Kidney (tissue), 14 donors: Measurements from ENCODE around the gene STK32A. TPM values are rescaled to one million over a fixed set of nuclear protein-coding genes. Genes with fewer than 3 reads are reported as not detected.

ENCODE experiments used
- DNase-seq, 5 donors: peaks; one replicate each; pipeline ENCODE4 v3.0.0-alpha.2; 2013 to 2020
- FAIRE-seq: peaks from 2 replicates; lab custom pipeline; 2012; peaks lifted over from hg19 to GRCh38; lab: Jason Lieb, UNC
- H3K27ac ChIP-seq, 2 donors: one replicate each; pipeline ENCODE4 v1.7.0; 2013; ENCODE audit warnings: low read depth in 2 of 2, low read length in 2 of 2, inconsistent platforms in 1 of 2
- H3K27me3 ChIP-seq: one replicate; pipeline ENCODE4 v1.7.1; 2013; ENCODE audit warnings: low read length, inconsistent platforms; ENCODE audit not compliant: control insufficient read depth, insufficient read depth
- H3K36me3 ChIP-seq, 3 donors: one replicate each; pipeline versions ENCODE4 v1.7.0 to v1.7.1; 2013; ENCODE audit warnings: low read length in 3 of 3, control low read depth in 1 of 3, inconsistent platforms in 1 of 3; ENCODE audit not compliant: insufficient read depth in 3 of 3, control insufficient read depth in 2 of 3
- H3K4me1 ChIP-seq, 3 donors: one replicate each; pipeline versions ENCODE4 v1.7.0 to v1.7.1; 2013; ENCODE audit warnings: low read length in 3 of 3, inconsistent platforms in 1 of 3, low read depth in 1 of 3; ENCODE audit not compliant: control insufficient read depth in 2 of 3, insufficient read depth in 2 of 3
- H3K4me3 ChIP-seq, 3 donors: one replicate each; pipeline versions ENCODE4 v1.7.0 to v1.8.1; 2013; ENCODE audit warnings: low read length in 3 of 3, control low read depth in 1 of 3, inconsistent platforms in 1 of 3
- H3K9ac ChIP-seq, 3 donors: one replicate each; pipeline versions ENCODE4 v1.7.0 to v1.7.1; 2013; ENCODE audit warnings: low read length in 3 of 3, control low read depth in 1 of 3, inconsistent platforms in 1 of 3
- H3K9me3 ChIP-seq, 3 donors: one replicate each; pipeline versions ENCODE4 v1.7.0 to v1.7.1; 2013; ENCODE audit warnings: low read length in 3 of 3, control low read depth in 1 of 3, inconsistent platforms in 1 of 3; ENCODE audit not compliant: control insufficient read depth in 2 of 3, insufficient read depth in 1 of 3
- intact Hi-C: fragments of 100-400 bp; cut with DNase I; formaldehyde crosslinking; loops from one replicate; pipeline ENCODE4 v1.11.1; 2022
- polyA plus RNA-seq: library from polyadenylated mRNA; stranded (reverse); fragments of 350-450 nt; fragmentation: Illumina TruSeq; extraction: RNeasy Lipid Tissue Mini Kit (QIAGEN cat#74804); gene quantifications from one replicate; pipeline ENCODE4 v1.2.3, GENCODE V29; 2014; ENCODE audit warnings: low read depth, low replicate concordance; ENCODE audit not compliant: insufficient read depth
- total RNA-seq: library from RNA; stranded (reverse); fragmentation: NEBNext Ultra II Directional; extraction: Animal tissue kit (Norgen Biotek cat#: 25700); gene quantifications from one replicate; pipeline ENCODE4 v1.2.1, GENCODE V29; 2021
- TF ChIP-seq, protein P1 (sequence below): IDR thresholded peaks from 3 replicates; pipeline ENCODE4 v1.5.1; 2012; ENCODE audit warnings: mild to moderate bottlenecking, moderate library complexity, borderline replicate concordance; ENCODE audit not compliant: insufficient read depth; ENCODE audit errors: extremely low read depth
- donor health status: control.
- donor health status: control.
- donor health status: control.
- donor health status: control.
- donor health status: control.
- donor health status: DM: yes; HTN: yes; CAD: no.
- donor health status: Normal renal cell carcinoma (clear cell type).

Gene STK32A
- total and polyA plus RNA-seq, 2 donors from 2014 or later, result 7.8 to 8.6 TPM

- no peaks in the 10 kb centered on the region for H3K36me3 ChIP-seq
- TF ChIP-seq, protein P1, sequence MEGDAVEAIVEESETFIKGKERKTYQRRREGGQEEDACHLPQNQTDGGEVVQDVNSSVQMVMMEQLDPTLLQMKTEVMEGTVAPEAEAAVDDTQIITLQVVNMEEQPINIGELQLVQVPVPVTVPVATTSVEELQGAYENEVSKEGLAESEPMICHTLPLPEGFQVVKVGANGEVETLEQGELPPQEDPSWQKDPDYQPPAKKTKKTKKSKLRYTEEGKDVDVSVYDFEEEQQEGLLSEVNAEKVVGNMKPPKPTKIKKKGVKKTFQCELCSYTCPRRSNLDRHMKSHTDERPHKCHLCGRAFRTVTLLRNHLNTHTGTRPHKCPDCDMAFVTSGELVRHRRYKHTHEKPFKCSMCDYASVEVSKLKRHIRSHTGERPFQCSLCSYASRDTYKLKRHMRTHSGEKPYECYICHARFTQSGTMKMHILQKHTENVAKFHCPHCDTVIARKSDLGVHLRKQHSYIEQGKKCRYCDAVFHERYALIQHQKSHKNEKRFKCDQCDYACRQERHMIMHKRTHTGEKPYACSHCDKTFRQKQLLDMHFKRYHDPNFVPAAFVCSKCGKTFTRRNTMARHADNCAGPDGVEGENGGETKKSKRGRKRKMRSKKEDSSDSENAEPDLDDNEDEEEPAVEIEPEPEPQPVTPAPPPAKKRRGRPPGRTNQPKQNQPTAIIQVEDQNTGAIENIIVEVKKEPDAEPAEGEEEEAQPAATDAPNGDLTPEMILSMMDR, result no peak
- H3K27me3 ChIP-seq, result no peaks in the 10 kb centered on the region
- intact Hi-C loops, result no loop called here
- FAIRE-seq, result no peak
- no peak overlapping the region for H3K4me3 ChIP-seq
- H3K9ac ChIP-seq, result no peak overlapping the region
- H3K9me3 ChIP-seq, result no peaks in the 10 kb centered on the region
- DNase-seq, result no peak
- H3K4me1 ChIP-seq, result peaks cover 0 to 3% (median 0%) of the 10 kb centered on the region in 3 donors
- H3K27ac ChIP-seq, result no peak overlapping the region
Measured at GRCh38 chr5:147400881-147401280, 166.1 kb downstream of the STK32A start.

DNA sequence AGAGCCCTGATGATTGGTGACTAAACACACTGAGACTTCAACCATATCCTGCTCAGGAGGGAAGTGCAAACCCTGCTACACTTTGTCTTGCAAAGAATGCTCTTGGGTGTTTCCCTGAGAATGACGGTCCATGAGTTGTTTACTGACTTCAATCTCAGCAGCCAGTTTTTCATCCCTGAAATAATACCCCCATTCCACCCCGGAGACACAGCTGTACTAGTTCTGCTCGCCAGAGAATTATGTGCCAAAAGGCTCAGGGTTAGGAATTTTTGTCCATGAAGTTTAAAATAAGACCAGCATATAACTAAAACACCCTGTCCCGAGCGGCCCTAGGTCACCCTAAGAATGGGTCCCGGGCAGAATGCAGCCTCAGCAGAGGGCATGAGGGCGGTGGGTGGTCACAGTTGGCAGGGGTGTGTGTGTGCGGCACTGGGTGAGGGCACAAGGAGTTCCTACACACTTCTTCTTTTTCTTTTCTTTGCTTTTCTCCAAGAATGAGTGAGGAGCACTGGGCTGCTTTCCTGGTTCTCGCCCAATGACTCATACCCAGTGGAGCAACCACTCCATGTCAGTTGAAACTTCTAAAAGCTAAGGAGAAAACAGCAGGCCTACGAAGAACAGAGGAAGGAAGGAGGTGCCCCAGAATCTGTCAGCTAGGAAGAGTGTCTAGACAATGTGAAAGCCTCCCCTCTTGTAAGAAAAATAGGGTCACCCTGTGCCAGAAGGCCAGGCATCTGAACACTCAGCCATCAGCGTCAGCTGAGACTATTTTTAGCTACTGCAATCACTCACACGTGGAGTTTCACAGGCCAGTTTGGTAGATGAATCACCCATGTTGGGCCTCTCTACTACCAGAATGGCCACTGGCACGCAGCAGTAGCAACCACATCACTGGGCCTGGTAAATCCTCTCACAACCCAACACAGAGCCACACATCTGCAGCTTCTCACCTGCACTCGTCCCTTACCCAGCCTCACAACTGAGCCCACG lies 169.1 kb downstream of the STK32A start:
- peaks cover 0 to 3% (median 0%) of the 10 kb centered on the region in 3 donors for H3K4me1 ChIP-seq
- H3K36me3 ChIP-seq, result no peaks in the 10 kb centered on the region
- FAIRE-seq (no peak), DNase-seq (no peak)
- H3K9ac ChIP-seq, result no peak overlapping the region
- H3K9me3 ChIP-seq, result no peaks in the 10 kb centered on the region
- H3K4me3 ChIP-seq, result no peak overlapping the region
- TF ChIP-seq, protein P1, result no peak
- no peaks in the 10 kb centered on the region for H3K27me3 ChIP-seq
- H3K27ac ChIP-seq, result peak overlapping the region in 1 of 2 donors; percentile 66
- intact Hi-C loops, result no loop called here

GRCh38 chr5:147404706-147405105 lies 169.9 kb downstream of the STK32A start:
- H3K9me3 ChIP-seq, result no peaks in the 10 kb centered on the region
- H3K4me3 ChIP-seq, result no peak overlapping the region
- H3K4me1 ChIP-seq, result peaks cover 0 to 3% (median 0%) of the 10 kb centered on the region in 3 donors
- H3K27ac ChIP-seq, result peak overlapping the region in 1 of 2 donors; percentile 66
- intact Hi-C loops, result no loop called here
- H3K27me3 ChIP-seq, result no peaks in the 10 kb centered on the region
- TF ChIP-seq, protein P1, result no peak
- H3K9ac ChIP-seq, result no peak overlapping the region
- no peak for FAIRE-seq
- no peak for DNase-seq
- H3K36me3 ChIP-seq, result no peaks in the 10 kb centered on the region
